HepG2 (cell line): ENCODE results near the gene CEBPZOS. TPM values are rescaled to one million over a fixed set of nuclear protein-coding genes. Genes with fewer than 3 reads are reported as not detected.

Experiments
- ARID4A ChIP-seq: sonication (generic); formaldehyde crosslinking; IDR thresholded peaks from 2 replicates; pipeline ENCODE4 v1.5.0; 2020; ENCODE audit warnings: mild to moderate bottlenecking, missing genetic modification reagents, borderline replicate concordance
- ARNT2 ChIP-seq: sonication (generic); formaldehyde crosslinking; IDR thresholded peaks from 2 replicates; pipeline ENCODE4 v1.8.0; 2022; ENCODE audit warnings: mild to moderate bottlenecking, low read depth, missing genetic modification reagents, moderate library complexity
- ATAD3A ChIP-seq: sonication (generic); formaldehyde crosslinking; IDR thresholded peaks from 2 replicates; pipeline ENCODE4 v1.4.0; 2020; ENCODE audit warnings: missing genetic modification reagents
- BCL6 ChIP-seq: IDR thresholded peaks from 2 replicates; pipeline ENCODE4 v1.6.1; 2016; ENCODE audit warnings: missing genetic modification reagents, missing compliant biosample characterization
- CENPT ChIP-seq: sonication (generic); formaldehyde crosslinking; IDR thresholded peaks from 2 replicates; pipeline ENCODE4 v1.8.0; 2022; ENCODE audit warnings: low read depth, mild to moderate bottlenecking, moderate library complexity, missing genetic modification reagents
- ELF3 ChIP-seq: IDR thresholded peaks from 2 replicates; pipeline ENCODE4 v1.6.1; 2016; ENCODE audit warnings: missing genetic modification reagents, missing compliant biosample characterization
- MED1 ChIP-seq: sonication (generic); formaldehyde crosslinking; IDR thresholded peaks from 2 replicates; pipeline ENCODE4 v1.4.0; 2020; ENCODE audit warnings: missing genetic modification reagents
- MEIS1 ChIP-seq: sonication (generic); formaldehyde crosslinking; IDR thresholded peaks from 2 replicates; pipeline ENCODE4 v1.9.0; 2021; ENCODE audit warnings: mild to moderate bottlenecking, missing genetic modification reagents, moderate library complexity, borderline replicate concordance
- NAIF1 ChIP-seq: sonication (generic); formaldehyde crosslinking; IDR thresholded peaks from 2 replicates; pipeline ENCODE4 v1.5.0; 2020; ENCODE audit warnings: mild to moderate bottlenecking, missing genetic modification reagents, borderline replicate concordance
- NFE2 ChIP-seq: sonication (generic); formaldehyde crosslinking; IDR thresholded peaks from 2 replicates; pipeline ENCODE4 v1.4.0; 2020; ENCODE audit warnings: missing genetic modification reagents
- RARG ChIP-seq: sonication (generic); formaldehyde crosslinking; IDR thresholded peaks from 2 replicates; pipeline ENCODE4 v1.4.0; 2020; ENCODE audit warnings: low read depth, mild to moderate bottlenecking, missing genetic modification reagents
- YEATS2 ChIP-seq: sonication (generic); formaldehyde crosslinking; IDR thresholded peaks from 2 replicates; pipeline ENCODE4 v1.4.0; 2020; ENCODE audit warnings: missing genetic modification reagents, borderline replicate concordance
- ZNF143 ChIP-seq: sonication (generic); formaldehyde crosslinking; IDR thresholded peaks from 2 replicates; pipeline ENCODE4 v1.4.0; 2020; ENCODE audit warnings: missing genetic modification reagents
- ZNF205 ChIP-seq: IDR thresholded peaks from 2 replicates; pipeline ENCODE4 v1.6.1; 2018; ENCODE audit warnings: missing biosample characterization, missing genetic modification reagents
- ZNF253 ChIP-seq: sonication (generic); formaldehyde crosslinking; IDR thresholded peaks from 2 replicates; pipeline ENCODE4 v1.8.0; 2022; ENCODE audit warnings: mild to moderate bottlenecking, missing genetic modification reagents, borderline replicate concordance
- ZNF276 ChIP-seq: sonication (generic); formaldehyde crosslinking; IDR thresholded peaks from 2 replicates; pipeline ENCODE4 v1.4.0; 2020; ENCODE audit warnings: mild to moderate bottlenecking, low read depth, missing genetic modification reagents
- ZNF296 ChIP-seq: sonication (generic); formaldehyde crosslinking; conservative IDR thresholded peaks from 2 replicates; pipeline ENCODE4 v1.5.0; 2020; ENCODE audit warnings: mild to moderate bottlenecking, missing genetic modification reagents
- ZNF362 ChIP-seq: sonication (generic); formaldehyde crosslinking; IDR thresholded peaks from 2 replicates; pipeline ENCODE4 v1.4.0; 2020; ENCODE audit warnings: missing genetic modification reagents, mild to moderate bottlenecking, borderline replicate concordance
- ZNF766 ChIP-seq: sonication (generic); formaldehyde crosslinking; IDR thresholded peaks from 2 replicates; pipeline ENCODE4 v1.5.0; 2020; ENCODE audit warnings: missing genetic modification reagents, borderline replicate concordance
- ZNF768 ChIP-seq: sonication (generic); formaldehyde crosslinking; IDR thresholded peaks from 2 replicates; pipeline ENCODE4 v1.4.0; 2020; ENCODE audit warnings: missing genetic modification reagents
- ZNF777 ChIP-seq: sonication (generic); formaldehyde crosslinking; IDR thresholded peaks from 2 replicates; pipeline ENCODE4 v1.4.0; 2020; ENCODE audit warnings: missing genetic modification reagents
- ZNF878 ChIP-seq: sonication (generic); formaldehyde crosslinking; IDR thresholded peaks from 2 replicates; pipeline ENCODE4 v1.8.1; 2023; ENCODE audit warnings: mild to moderate bottlenecking, missing genetic modification reagents, moderate library complexity
- ZNF879 ChIP-seq: sonication (generic); formaldehyde crosslinking; IDR thresholded peaks from 2 replicates; pipeline ENCODE4 v1.8.1; 2023; ENCODE audit warnings: missing genetic modification reagents
- polyA plus RNA-seq, 8 experiments: library from polyadenylated mRNA; depleted of rRNA in 3 of 8; stranded (reverse) in 7 of 8; unstranded in 1 of 8; fragments of >200 nt; fragmentation: Illumina TruSeq in 4 of 8; extraction: Trizol in 4 of 8; gene quantifications; 2 replicates each; pipeline versions ENCODE4 v1.2.1 to v1.2.3, GENCODE V29; 2011 to 2016; ENCODE audit warnings: low read depth in 4 of 8, missing spikeins in 1 of 8, mixed read lengths in 1 of 8; ENCODE audit not compliant: insufficient read depth in 1 of 8
- total RNA-seq, 5 experiments: library from RNA; depleted of rRNA; stranded (reverse); fragments of >200 nt; fragmentation: Illumina TruSeq; extraction: Trizol; gene quantifications; 2 replicates each; pipeline ENCODE4 v1.2.3, GENCODE V29; 2016; ENCODE audit warnings: low read depth in 1 of 5

Gene CEBPZOS
- total and polyA plus RNA-seq, 2 of the 13 experiments (the other 11 are each of a cell fraction or from before 2014, with no cell fraction given), result 18.6 to 44.7 TPM

- TF ChIP-seq ZNF766 (CRISPR knock-in tag) (no peak), ZNF777 (CRISPR knock-in tag) (peak; percentile 77), ZNF205 (CRISPR knock-in tag) (peak; percentile 27; the same call in 1 of the 2 replicates), ARNT2 (CRISPR knock-in tag) (peak; percentile 87), ZNF143 (no peak), ZNF253 (CRISPR knock-in tag) (peak; percentile 88), MED1 (CRISPR knock-in tag) (0 out of 2 replicates have a peak, but pooled peaks have one; percentile 25), RARG (CRISPR knock-in tag) (0 out of 2 replicates have a peak, but pooled peaks have one; percentile 73), YEATS2 (CRISPR knock-in tag) (peak; percentile 47; the same call in 1 of the 2 replicates), NFE2 (CRISPR knock-in tag) (0 out of 2 replicates have a peak, but pooled peaks have one; percentile 25), ELF3 (peak; percentile 58; the same call in 1 of the 2 replicates), ARID4A (peak; percentile 98), ZNF878 (CRISPR knock-in tag) (peak; percentile 80; the same call in 1 of the 2 replicates), ZNF768 (CRISPR knock-in tag) (peak; percentile 82), CENPT (CRISPR knock-in tag) (peak; percentile 50; the same call in 1 of the 2 replicates), ATAD3A (CRISPR knock-in tag) (no peak), ZNF276 (peak; percentile 97; the same call in 1 of the 2 replicates), ZNF296 (CRISPR knock-in tag) (peak; percentile 91), ZNF879 (peak; percentile 93; the same call in 1 of the 2 replicates), BCL6 (CRISPR knock-in tag) (no peak), NAIF1 (CRISPR knock-in tag) (peak; percentile 98), ZNF362 (CRISPR knock-in tag) (no peak), MEIS1 (CRISPR knock-in tag) (peak; percentile 88)
Measured at GRCh38 chr2:37196320-37197195, at the start of gene CEBPZOS (continued).
